ENCODE data around the gene ABCA8. TPM values are rescaled to one million over a fixed set of nuclear protein-coding genes. Genes with fewer than 3 reads are reported as not detected.

Gene ABCA8
- total RNA-seq, 2 donors from 2014 or later, result 42.0 to 62.2 TPM

- ATAC-seq (ENCODE audit: insufficient number of reproducible peaks, low FRiP score, low read depth) (no peak), DNase-seq (ENCODE audit: low spot score) (no peak)
- Histone ChIP-seq H3K27ac (no peak overlapping the region), H3K9me3 (no peaks in the 10 kb centered on the region), H3K4me1 (ENCODE audit: control insufficient read depth in 1 of 2, low read depth in 2 of 2) (no peaks in the 10 kb centered on the region), H3K4me3 (no peak overlapping the region), H3K36me3 (no peaks in the 10 kb centered on the region), H3K27me3 (replicated peaks; ENCODE audit: insufficient read depth) (no peaks in the 10 kb centered on the region)
- TF ChIP-seq, protein P1, sequence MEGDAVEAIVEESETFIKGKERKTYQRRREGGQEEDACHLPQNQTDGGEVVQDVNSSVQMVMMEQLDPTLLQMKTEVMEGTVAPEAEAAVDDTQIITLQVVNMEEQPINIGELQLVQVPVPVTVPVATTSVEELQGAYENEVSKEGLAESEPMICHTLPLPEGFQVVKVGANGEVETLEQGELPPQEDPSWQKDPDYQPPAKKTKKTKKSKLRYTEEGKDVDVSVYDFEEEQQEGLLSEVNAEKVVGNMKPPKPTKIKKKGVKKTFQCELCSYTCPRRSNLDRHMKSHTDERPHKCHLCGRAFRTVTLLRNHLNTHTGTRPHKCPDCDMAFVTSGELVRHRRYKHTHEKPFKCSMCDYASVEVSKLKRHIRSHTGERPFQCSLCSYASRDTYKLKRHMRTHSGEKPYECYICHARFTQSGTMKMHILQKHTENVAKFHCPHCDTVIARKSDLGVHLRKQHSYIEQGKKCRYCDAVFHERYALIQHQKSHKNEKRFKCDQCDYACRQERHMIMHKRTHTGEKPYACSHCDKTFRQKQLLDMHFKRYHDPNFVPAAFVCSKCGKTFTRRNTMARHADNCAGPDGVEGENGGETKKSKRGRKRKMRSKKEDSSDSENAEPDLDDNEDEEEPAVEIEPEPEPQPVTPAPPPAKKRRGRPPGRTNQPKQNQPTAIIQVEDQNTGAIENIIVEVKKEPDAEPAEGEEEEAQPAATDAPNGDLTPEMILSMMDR (IDR thresholded peaks at IDR 0.05), result no peak
These were observed 51.9 kb downstream of the ABCA8 start for GRCh38 chr17:68903286-68903685.

DNA sequence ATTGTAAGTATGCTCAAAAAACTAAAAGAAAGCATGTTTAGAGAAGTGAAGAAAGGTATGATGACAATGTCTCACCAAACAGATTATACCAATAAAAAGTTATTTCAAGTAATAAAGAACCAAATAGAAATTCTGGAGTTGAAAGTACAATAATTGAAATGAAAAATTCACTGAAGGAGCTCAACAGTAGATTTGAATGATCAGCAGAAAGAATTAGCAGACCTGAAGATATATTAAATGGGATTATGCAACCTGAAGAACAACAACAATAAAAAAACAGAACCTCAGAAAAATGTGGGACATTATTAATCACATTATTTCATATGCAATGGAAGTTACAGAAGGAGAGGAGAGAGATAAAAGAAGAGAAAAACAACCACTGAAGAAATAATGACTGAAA is 57.6 kb downstream of the ABCA8 start:
- H3K4me3 ChIP-seq, result no peak overlapping the region
- ATAC-seq (ENCODE audit: insufficient number of reproducible peaks, low FRiP score, low read depth) (no peak), DNase-seq (ENCODE audit: low spot score) (no peak)
- TF ChIP-seq, protein P1 (IDR thresholded peaks at IDR 0.05), result no peak
- no peaks in the 10 kb centered on the region for H3K36me3 ChIP-seq
- no peaks in the 10 kb centered on the region for H3K4me1 ChIP-seq (ENCODE audit: control insufficient read depth in 1 of 2, low read depth in 2 of 2)
- peaks cover 3% of the 10 kb centered on the region for H3K9me3 ChIP-seq
- no peak overlapping the region for H3K27ac ChIP-seq
- no peaks in the 10 kb centered on the region for H3K27me3 ChIP-seq (replicated peaks; ENCODE audit: insufficient read depth)

GRCh38 chr17:68892658-68893057 is 62.5 kb downstream of the ABCA8 start:
- TF ChIP-seq, protein P1 (IDR thresholded peaks at IDR 0.05), result no peak
- Histone ChIP-seq H3K9me3 (no peaks in the 10 kb centered on the region), H3K4me3 (no peak overlapping the region), H3K36me3 (no peaks in the 10 kb centered on the region), H3K27me3 (replicated peaks; ENCODE audit: insufficient read depth) (no peaks in the 10 kb centered on the region), H3K4me1 (ENCODE audit: control insufficient read depth in 1 of 2, low read depth in 2 of 2) (no peaks in the 10 kb centered on the region), H3K27ac (no peak overlapping the region)
- DNase-seq (ENCODE audit: low spot score) (no peak), ATAC-seq (ENCODE audit: insufficient number of reproducible peaks, low FRiP score, low read depth) (no peak)

DNA sequence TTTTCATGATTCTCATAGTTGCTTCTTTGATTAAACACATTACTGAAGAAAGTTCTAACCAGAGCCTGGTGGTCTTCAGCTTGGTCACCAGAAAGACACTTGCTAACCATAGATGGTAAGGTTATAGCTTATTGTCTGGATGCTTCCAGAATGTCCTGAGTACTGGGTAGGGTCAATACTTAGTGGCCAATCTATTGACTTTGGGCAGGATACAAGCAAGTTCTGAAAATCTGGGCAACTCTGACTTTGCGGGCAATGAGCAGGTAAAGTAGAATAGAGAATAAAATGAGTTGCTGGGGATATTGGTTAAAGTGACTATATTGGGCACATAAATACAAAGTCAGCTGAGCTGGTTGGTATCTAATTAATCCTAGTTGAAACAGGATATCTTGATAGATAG is 63.0 kb downstream of the ABCA8 start:
- TF ChIP-seq, protein P1 (IDR thresholded peaks at IDR 0.05), result no peak
- no peaks in the 10 kb centered on the region for H3K4me1 ChIP-seq (ENCODE audit: control insufficient read depth in 1 of 2, low read depth in 2 of 2)

DNA sequence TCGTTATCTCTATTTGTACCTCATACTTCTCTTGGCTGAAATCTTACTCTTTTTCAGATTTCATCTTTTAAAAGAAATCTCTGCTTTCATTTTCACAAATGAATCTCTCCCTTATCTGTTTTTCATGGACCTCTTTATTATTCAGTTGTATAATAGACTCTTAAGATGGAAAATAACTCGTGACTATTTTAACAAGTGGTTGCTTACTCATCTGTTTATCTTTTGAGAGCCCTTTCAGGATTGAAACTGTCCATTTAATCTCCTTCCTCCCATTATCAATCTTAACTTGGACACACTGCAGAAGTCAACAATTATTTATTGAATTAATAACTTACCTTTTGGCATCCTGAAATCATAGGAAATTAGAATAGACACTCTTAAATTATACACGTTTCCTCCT is 68.8 kb downstream of the ABCA8 start:
- no peak overlapping the region for H3K4me3 ChIP-seq
- DNase-seq (ENCODE audit: low spot score), result no peak
- no peaks in the 10 kb centered on the region for H3K36me3 ChIP-seq
- H3K27me3 ChIP-seq (replicated peaks; ENCODE audit: insufficient read depth), result no peaks in the 10 kb centered on the region
- H3K4me1 ChIP-seq (ENCODE audit: control insufficient read depth in 1 of 2, low read depth in 2 of 2), result no peaks in the 10 kb centered on the region
- ATAC-seq (ENCODE audit: insufficient number of reproducible peaks, low FRiP score, low read depth), result no peak
- H3K9me3 ChIP-seq, result no peaks in the 10 kb centered on the region
- TF ChIP-seq, protein P1 (IDR thresholded peaks at IDR 0.05), result no peak
- no peak overlapping the region for H3K27ac ChIP-seq

More for the DNA sequence above, 63.0 kb downstream of the ABCA8 start:
- ATAC-seq (ENCODE audit: insufficient number of reproducible peaks, low FRiP score, low read depth), result no peak
- Histone ChIP-seq H3K9me3 (no peaks in the 10 kb centered on the region), H3K36me3 (no peaks in the 10 kb centered on the region), H3K27me3 (replicated peaks; ENCODE audit: insufficient read depth) (no peaks in the 10 kb centered on the region), H3K27ac (no peak overlapping the region), H3K4me3 (no peak overlapping the region)
- no peak for DNase-seq (ENCODE audit: low spot score)

Data from thoracic aorta (tissue), 2 donors.